ENCODE measurements around the gene NLGN3. TPM values are rescaled to one million over a fixed set of nuclear protein-coding genes. Genes with fewer than 3 reads are reported as not detected.
"Not testable (repeated sequence)": the region's sequence is repeated elsewhere in the genome, so short reads cannot be mapped to it uniquely, and the experiment has no call there.

NLGN3 gene
- total and polyA plus RNA-seq, 2 experiments from 2014 or later = 6.4 to 10.2 TPM

GRCh38 chrX:71178908-71179307 is 34.3 kb downstream of the NLGN3 start:
- Histone ChIP-seq H3K4me3 (no peak overlapping the region), H3K27ac (no peak overlapping the region), H3K27me3 (no peaks in the 10 kb centered on the region), H3K4me1 (ENCODE audit: low read depth) (peaks cover 16% of the 10 kb centered on the region), H3K9me3 (ENCODE audit: low read depth) (no peaks in the 10 kb centered on the region), H3K36me3 (no peaks in the 10 kb centered on the region)
- peak; percentile 67 to 79 for DNase-seq (ENCODE audit: low read depth in 1 of 2, low spot score in 1 of 2)
- TF ChIP-seq CTCF (IDR thresholded peaks at IDR 0.05; ENCODE audit: low read depth, low read length) = peak; percentile 49

- not testable (repeated sequence) for DNase-seq (ENCODE audit: low read depth in 1 of 2, low spot score in 1 of 2); H3K27me3 ChIP-seq; H3K36me3 ChIP-seq; H3K4me3 ChIP-seq; H3K9me3 ChIP-seq (ENCODE audit: low read depth)
- peak overlapping the region; percentile 97 for H3K27ac ChIP-seq
- peaks cover 16% of the 10 kb centered on the region for H3K4me1 ChIP-seq (ENCODE audit: low read depth)
These were observed 36.1 kb downstream of the NLGN3 start for GRCh38 chrX:71180579-71181265.

DNA sequence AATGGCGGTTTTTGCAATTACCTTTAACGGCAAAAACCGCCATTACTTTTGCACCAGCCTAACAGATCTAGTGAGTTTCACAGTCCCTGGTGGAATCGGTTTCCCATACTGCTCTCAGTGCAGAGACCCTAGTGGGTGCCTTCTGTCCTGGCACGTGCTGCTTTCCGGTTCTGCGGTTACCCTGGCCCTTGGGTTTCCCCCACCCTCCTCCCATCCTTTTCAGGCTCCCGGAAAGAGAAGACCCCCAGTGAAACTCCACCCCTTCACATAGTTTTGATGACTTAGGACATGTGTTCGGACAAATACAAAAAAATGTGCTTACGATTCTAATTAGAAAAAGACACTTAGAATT is 36.9 kb downstream of the NLGN3 start:
- Histone ChIP-seq H3K36me3 (no peaks in the 10 kb centered on the region), H3K4me3 (peak overlapping the region; percentile 31), H3K9me3 (ENCODE audit: low read depth) (no peaks in the 10 kb centered on the region), H3K27me3 (no peaks in the 10 kb centered on the region), H3K4me1 (ENCODE audit: low read depth) (peaks cover 16% of the 10 kb centered on the region), H3K27ac (peak overlapping the region; percentile 97)
- no peak for TF ChIP-seq CTCF (IDR thresholded peaks at IDR 0.05; ENCODE audit: low read depth, low read length)
- peak in 1 of 2 donors; percentile 5 for DNase-seq (ENCODE audit: low read depth in 1 of 2, low spot score in 1 of 2)

- peak overlapping the region; percentile 31 for H3K4me3 ChIP-seq
- no peaks in the 10 kb centered on the region for H3K9me3 ChIP-seq (ENCODE audit: low read depth)
- H3K4me1 ChIP-seq (ENCODE audit: low read depth) = peaks cover 16% of the 10 kb centered on the region
- peak overlapping the region; percentile 97 for H3K27ac ChIP-seq
- TF ChIP-seq CTCF (IDR thresholded peaks at IDR 0.05; ENCODE audit: low read depth, low read length) = no peak
- DNase-seq (ENCODE audit: low read depth in 1 of 2, low spot score in 1 of 2) = peak; percentile 92 to 97
- H3K27me3 ChIP-seq = no peaks in the 10 kb centered on the region
- no peaks in the 10 kb centered on the region for H3K36me3 ChIP-seq
These were observed 37.5 kb downstream of the NLGN3 start for GRCh38 chrX:71181910-71182799.

- H3K9me3 ChIP-seq (ENCODE audit: low read depth) = no peaks in the 10 kb centered on the region
- H3K27me3 ChIP-seq = no peaks in the 10 kb centered on the region
- DNase-seq (ENCODE audit: low read depth in 1 of 2, low spot score in 1 of 2) = no peak
- no peaks in the 10 kb centered on the region for H3K36me3 ChIP-seq
- no peak for TF ChIP-seq CTCF (IDR thresholded peaks at IDR 0.05; ENCODE audit: low read depth, low read length)
- H3K4me3 ChIP-seq = no peak overlapping the region
- peak overlapping the region; percentile 97 for H3K27ac ChIP-seq
- H3K4me1 ChIP-seq (ENCODE audit: low read depth) = peaks cover 16% of the 10 kb centered on the region
These were observed 38.2 kb downstream of the NLGN3 start for GRCh38 chrX:71182871-71183270.

DNA sequence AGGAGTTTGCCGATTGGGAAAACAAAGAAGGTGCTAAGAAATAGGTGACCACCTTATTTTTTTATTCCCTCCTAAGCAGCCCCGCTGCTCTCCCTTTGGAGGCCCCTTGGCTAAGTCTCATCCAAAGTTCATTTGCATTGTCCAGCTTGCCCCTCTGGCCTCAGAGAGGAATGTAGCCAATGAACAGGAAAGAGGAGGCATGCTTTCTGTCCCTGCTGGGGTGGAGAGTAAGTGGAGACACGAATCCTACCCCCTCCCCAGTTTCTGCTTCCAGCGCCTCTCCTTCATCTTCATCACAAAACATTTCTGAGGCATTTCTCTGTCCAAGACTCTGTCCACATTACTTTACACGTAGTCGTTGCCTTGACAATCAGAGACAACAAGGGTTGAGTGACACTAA is 38.7 kb downstream of the NLGN3 start:
- H3K9me3 ChIP-seq (ENCODE audit: low read depth) = no peaks in the 10 kb centered on the region
- DNase-seq (ENCODE audit: low read depth in 1 of 2, low spot score in 1 of 2) = peak; percentile 9 to 46
- no peaks in the 10 kb centered on the region for H3K36me3 ChIP-seq
- TF ChIP-seq CTCF (IDR thresholded peaks at IDR 0.05; ENCODE audit: low read depth, low read length) = no peak
- H3K27me3 ChIP-seq = no peaks in the 10 kb centered on the region
- no peak overlapping the region for H3K4me3 ChIP-seq
- peak overlapping the region; percentile 97 for H3K27ac ChIP-seq
- H3K4me1 ChIP-seq (ENCODE audit: low read depth) = peaks cover 13% of the 10 kb centered on the region
